Stimulated activated CD8-positive, alpha-beta memory T cell treated with anti-CD3 and anti-CD28 coated beads, Interleukin-2, amount 100 ng/mL, for 48 hours (primary cell): Measurements from ENCODE around the gene NBEAL2.

ENCODE experiments used
- DNase-seq, 2 donors: peaks; one replicate each; pipeline ENCODE4 v3.0.0-alpha.2; 2020; ENCODE audit warnings: low read depth in 2 of 2

NBEAL2 gene, protein sequence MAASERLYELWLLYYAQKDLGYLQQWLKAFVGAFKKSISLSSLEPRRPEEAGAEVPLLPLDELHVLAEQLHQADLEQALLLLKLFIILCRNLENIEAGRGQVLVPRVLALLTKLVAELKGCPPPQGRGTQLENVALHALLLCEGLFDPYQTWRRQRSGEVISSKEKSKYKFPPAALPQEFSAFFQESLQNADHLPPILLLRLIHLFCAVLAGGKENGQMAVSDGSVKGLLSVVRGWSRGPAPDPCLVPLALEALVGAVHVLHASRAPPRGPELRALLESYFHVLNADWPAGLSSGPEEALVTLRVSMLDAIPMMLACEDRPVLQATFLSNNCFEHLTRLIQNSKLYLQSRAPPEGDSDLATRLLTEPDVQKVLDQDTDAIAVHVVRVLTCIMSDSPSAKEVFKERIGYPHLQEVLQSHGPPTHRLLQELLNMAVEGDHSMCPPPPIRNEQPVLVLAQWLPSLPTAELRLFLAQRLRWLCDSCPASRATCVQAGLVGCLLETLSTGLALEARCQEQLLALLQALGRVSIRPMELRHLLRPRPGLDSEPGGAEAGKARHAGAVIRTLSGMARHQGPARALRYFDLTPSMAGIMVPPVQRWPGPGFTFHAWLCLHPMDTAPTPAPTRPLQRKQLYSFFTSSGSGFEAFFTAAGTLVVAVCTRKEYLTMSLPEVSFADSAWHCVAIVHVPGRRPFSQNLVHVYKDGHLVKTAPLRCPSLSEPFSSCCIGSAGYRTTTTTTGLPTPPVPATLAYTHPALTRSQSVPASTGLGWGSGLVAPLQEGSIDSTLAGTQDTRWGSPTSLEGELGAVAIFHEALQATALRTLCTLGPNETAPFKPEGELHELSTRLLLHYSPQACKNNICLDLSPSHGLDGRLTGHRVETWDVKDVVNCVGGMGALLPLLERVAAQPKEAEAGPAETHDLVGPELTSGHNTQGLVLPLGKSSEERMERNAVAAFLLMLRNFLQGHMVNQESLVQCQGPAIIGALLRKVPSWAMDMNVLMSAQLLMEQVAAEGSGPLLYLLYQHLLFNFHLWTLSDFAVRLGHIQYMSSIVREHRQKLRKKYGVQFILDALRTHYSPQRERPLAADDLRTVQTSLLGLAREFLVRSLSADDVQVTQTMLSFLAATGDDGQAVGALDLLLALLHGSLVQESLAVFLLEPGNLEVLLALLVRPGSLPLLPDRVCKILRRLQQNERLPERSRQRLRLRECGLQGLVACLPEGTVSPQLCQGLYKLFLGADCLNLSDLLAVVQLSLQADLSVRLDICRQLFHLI (N-terminal part only)

DNA sequence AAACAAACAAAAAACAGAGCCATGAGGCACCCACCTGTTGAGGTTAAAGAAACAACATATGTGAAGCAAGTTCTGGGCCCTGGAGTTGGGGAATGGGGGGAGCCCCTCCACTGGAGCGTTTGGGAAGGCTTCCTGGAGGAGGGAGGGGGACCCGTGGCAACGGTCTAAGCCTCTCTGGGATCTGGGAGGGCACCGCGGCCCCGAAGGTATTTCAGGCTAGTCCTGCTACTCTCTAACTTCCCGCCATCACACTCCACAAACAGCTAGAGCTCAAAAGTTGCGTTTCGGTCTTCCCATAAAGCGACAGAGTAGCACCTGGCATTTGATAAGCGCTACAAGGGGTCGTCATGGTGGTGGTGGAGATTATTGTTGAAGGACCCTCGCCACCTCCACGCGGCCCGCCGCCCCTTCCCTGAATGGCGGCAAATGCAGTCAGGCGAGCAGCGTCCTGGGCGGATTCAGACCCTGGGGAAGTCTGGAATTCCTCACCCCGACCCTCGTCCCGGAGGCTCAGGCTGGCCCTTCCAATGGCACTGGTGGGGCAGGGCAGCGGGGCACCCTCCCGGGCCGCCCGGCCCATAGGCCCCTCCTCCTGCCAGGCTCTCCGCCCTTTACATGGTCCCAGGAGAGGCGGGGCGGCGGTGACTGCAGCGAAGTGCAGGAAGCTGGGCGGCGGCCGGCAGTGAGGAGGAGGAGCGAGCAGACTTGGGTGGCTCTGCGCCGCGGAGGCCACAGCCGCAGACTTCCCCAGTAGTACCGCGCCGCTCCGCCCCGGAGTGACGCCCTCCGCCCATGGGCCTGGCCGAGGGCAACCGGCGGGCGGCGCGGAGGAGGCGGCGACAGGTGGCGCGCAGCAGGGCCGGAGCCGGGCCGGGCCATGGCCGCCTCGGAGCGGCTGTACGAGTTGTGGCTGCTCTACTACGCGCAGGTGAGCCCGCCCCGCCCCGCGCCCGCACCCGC lies at the start of gene NBEAL2:
Gene NBEAL2 (plus strand): TSS at position 682 of the 960 bp plus-strand sequence. CDS start 196 bp downstream, at position 878.
- peak; percentile 97 for DNase-seq

DNA sequence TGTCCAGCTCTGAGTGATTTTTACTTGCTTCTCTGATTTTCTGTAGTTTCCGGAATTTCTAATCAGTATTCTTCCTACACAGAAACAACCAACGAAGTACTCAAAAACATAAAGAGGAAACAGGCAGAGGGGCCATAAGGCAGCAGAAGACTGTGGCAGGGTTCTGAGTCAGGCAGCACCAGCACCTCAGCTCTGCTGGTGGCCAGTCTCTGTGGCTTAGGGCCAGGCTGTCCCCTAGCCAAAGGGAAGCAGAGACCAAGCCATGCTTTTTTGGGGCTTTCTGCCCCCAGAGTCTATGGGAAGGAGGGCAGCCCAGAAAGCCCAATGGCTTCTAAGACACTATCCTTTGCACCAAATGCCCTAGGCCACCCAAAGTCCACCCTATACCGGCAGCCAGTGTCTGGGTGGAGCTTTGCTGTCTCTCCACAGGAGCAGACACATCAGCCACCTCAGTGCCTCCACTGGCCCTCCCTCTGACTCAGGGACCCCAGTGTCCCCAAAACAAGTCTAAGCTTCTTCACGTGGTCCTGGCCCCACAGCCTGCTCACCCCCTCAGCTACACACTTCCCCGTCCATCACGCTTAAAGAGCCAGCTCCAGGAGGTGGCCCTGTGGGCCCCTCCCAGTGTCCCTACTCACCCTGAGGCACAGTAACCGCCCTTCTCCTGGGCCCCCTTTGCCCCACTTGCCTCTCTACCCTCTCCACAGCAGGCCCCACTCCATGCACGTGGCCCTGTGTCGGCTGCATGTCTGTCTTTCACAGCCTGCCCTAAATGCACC lies 49.1 kb upstream of the NBEAL2 start:
- no peak for DNase-seq

DNA sequence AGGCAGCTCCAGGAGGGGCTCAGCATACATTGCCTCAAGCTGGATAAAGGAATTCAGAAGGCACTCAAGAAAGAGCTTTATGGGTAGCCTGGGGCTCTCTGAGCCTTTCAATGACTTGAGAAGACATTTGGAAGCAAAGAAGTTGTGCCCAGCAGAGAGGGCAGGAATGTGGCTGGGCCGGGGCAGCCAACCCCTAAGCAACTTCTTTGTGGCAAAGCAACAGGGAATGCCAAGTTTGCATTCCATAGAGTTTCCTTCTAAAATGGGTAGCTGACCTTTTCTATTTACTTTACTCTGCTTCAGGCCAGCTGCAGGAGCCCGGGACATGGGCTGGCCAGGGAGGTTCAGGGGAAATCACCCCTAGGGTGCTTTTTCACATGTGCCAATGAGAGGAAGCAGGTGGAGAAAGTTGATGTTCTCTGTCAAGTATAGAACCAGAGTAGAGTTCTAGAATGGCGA lies 48.5 kb upstream of the NBEAL2 start:
- no peak for DNase-seq

DNA sequence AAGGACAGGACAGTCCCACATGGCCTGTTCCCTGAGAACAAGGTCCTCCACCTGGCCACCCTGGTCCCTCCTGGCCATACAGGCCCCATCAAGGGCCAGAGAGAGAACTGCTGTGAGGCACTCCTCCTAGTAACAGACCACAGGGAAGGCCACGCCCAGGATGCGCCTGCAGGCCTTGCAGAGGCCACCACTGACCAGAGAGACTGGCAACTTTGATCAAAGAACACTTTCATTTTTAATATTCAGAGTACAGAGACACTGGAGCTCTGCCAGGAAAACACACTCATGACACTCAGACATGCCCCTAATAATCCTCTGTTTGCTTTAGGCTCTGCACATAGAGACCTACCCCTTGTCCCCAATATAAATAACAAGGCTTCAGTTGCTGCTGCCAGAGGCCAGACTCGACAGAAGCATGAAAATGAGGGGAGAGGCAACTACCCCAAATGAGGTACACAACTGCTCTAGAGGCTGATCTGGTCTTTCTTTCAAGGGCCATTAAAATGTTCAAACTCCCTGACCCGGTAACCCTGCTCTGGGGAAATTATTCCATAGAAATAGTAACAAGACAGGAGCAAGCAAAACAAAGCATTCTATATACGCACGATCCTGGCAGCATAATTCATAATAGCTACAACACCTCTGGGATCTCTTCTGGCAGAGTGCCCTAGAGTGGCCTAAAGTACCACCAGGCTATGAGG lies 47.7 kb upstream of the NBEAL2 start:
- no peak for DNase-seq

DNA sequence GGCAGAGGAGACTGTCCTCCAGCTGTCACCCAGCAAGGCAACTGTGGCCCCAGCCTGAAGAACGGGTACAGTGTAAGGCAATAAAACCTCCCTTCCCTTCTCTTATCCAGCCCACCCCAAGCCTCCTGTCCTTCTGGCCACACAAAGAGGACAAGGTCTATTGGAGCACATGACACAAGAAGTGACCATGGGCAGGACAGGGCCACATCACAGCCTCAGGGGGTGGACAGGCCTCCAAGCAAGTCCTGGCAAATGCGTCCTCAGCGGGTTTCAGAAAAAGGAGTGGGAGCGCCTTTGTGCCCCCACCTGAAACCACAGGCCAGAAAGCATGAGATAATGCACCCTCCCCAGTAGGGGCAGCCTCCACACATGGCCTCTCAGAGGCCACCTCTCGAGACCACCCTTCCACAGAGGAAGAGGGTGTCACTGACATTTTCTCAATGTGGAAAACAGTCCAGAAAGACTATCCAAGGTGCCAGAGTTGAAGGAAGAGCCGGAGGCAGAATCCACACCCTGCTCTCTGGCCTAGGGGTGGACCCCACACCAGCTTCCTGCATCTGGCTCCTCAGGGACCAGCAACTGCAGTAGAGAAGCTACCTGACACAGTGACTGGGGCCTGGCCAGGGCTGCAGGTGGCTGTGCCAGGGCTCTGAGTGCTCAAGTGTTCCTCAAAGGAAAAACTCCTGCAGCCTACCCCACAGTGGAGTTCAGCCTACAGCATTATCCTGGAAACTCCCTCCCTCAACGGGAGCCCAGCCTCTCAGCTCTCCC lies 46.8 kb upstream of the NBEAL2 start:
- no peak for DNase-seq

DNA sequence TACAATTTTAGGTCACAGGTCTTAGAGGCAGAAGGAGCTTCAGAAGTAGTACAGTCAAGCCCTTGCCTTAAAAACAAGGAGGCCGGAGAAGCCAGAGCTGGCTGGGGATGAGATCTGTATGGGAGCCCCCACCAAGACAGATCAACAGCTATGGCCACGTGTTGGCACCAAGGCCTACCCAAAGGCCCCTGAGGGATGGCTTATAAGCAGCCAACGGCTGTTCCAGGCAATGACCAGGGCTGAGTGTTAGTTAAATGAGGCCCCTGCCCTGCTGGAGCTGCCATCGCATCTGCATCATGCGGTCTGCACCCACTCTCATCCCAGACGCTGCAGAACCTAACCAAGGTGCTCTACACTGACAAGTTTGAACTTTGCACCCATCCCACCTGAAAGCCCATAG lies 46.2 kb upstream of the NBEAL2 start:
- no peak for DNase-seq

DNA sequence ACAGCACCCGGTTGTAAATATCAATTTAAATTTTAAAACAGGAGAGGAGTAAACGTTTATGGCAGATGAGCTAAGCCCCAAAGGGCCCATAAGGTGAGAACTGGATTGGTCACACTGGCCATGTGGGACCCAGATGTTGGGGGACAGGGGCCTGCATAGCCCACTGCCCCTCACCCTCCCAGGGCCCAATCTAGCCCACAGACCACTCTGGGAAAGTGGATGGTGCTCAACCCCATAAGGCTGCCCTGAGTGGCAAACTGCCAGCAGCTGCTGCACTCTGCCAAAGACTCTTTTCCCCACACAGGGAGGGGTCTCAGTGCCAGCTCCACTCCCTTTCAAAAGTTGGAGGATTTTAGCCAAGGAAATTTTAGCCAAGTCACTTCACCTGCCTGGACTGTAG lies 45.4 kb upstream of the NBEAL2 start:
- no peak for DNase-seq

DNA sequence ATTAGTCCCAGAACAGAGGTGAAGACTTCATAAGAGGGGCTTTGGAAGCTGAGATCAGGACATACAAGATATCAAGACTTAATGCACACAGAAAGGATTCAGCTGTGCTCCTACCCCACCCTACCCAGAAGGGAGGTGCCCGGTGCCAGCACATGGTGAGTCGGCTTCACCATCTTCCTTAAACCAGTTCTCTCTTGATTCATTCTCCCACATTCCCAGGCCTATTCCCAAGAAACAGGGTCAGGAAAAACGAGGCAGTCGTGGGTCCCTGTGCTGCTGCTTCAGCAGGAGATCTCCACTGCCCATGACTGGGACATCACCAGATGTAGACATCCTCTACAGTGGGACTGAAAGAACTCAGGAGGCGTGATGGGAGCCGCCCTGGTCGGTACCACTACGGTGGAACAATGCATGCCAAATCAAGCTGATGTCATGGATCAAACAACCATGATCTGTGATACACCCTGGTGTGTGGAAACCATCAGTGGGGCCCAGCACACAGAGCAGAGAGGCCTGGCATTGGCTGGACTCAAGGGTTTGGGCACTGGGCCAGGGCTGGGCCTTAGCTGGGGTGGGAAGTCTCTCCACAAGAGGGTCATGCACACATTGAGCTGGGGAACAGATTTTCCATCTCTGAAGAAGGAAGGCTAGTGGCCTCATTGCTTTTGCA lies 44.8 kb upstream of the NBEAL2 start:
- no peak for DNase-seq

DNA sequence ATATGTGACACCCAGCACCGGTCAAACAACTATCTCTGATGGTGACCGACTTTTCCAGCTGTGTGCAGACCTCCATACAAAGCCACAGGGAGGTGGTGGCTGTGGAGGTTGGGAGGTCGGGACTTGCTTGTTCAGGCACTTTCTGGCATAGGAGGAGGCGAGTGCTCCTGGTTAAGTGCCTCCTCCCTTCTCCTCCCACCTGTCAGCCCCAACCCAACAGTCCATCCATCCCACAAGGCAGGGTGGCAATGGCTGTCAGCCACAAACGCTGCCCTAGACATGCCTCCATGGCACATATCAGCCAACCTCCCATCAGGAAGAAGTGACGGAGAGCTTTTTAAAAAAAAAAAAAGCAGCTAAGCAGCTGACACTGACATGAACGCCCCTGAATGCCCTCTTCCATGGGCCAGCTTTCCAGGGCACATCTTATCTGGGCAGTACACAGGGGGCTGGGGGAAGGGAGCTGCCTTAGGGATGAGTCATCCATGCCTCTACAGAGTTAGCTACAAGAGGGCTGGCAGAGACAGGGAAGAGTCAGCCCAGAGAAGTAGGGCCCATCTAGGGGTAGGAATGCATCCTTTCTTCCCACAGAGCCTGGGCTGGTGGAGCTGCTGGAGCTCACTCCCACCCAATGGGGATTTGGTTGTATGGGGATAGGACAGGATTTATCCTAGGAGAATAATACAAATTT lies 44.2 kb upstream of the NBEAL2 start:
- DNase-seq: no peak

DNA sequence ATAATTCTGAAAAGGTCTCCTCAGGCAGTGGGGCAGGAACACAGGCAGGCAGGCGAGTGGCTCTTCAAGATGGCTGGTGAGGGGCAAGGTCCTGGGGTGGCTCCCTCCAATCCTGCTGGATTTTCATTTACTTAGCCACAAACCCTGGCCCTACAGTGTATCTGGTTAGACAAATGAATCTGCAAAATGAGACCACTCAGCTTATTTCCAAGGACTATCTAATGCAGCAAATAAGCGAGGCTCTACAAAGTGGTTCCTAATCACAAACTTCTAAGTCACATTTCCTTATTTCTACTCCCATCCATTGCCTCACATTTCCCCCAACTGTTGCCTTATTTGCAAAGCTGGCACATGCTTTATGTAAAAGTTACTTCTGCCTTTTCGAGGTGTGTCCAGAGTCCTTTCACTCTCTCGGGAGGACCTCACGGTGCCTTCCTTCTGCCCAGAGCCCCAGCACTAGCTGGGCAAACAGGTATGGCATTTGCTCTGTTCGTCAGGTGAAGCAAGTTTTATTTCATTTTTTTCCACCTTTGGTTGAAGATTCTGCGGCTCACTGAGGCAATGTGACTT lies 43.4 kb upstream of the NBEAL2 start:
- DNase-seq: no peak

DNA sequence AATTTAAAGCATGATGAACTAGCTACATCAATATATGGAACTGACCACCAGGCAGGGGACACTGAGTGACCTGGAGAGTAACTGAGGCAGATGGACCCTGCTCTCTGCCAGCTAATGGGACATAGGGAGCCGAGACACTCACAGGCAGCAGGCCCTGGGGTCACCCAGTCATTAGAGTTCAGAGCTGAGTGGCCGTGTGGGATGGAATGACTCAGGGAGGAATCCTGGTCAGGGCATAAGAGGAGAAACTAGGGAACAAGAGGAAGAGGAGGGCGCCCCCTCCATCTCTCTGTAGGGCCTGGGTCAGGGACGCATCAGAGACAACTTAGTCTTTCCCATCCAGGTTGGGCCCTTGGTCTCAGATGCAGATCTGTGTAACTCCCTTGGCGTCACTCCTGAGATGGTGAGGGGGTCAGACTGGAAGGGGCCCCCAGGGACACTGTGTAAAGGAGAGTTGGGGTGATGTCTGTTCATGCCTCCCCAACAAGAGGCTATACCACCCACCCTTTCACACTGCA lies 42.7 kb upstream of the NBEAL2 start:
- no peak for DNase-seq

DNA sequence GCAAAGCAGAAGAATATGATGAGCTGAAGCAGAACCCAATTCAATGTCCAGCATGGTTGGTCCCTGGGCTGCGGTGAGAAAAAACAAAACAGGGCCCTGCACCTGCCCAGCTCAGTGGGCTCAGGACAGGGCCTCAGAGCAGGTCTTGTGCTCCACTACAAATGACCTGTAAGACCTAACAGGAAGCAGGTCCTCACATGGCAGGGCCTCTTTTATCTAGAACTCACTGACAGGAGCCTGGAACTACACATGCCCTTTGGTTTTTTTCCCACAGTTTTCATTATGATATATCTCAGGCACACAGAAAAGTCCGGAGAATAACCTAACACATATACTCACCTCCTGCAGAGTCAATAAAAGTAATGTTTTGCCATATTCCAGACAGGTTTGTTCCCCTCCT lies 41.3 kb upstream of the NBEAL2 start:
- DNase-seq: no peak

DNA sequence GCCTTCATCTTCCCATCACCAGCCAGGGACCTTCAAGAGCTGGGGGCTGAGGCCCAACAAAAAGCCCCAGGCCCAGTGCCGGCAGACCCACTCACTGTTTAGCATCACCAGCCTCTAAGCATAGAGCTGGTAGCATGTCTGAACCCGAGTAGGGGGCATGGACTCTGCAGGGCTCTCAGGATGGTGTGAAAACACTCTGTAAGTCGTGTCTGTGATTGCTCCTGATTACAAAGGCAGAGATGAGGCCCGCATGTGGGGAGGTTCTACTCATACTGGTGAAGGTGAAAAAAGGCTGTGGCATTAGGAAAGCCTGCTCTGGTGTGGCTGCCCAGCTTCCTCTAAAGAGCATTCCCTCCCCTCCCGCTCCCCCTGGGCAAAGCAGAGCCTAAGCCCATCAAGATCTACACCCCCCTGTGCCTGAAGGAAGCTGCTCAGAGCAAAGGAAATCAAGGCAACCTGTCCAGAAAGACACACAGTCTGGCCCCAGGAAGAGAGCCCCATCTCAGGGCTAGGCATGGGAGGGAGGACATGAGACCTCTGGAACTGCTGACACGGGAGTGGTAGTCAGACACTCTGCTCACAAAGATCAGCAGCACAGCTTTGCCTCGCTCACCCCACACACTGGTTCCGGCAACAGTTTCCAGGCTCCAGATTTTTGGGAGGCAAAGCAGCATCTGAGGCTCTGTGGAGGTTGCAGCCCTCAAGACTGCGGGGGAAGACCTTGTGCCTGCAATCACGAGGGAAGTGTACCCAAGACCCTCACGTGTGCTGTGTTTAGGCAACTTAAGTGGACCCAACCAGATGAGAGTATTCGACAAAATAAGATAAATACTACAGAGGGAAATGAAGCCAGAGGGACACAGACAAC lies 39.7 kb upstream of the NBEAL2 start:
- DNase-seq: no peak

DNA sequence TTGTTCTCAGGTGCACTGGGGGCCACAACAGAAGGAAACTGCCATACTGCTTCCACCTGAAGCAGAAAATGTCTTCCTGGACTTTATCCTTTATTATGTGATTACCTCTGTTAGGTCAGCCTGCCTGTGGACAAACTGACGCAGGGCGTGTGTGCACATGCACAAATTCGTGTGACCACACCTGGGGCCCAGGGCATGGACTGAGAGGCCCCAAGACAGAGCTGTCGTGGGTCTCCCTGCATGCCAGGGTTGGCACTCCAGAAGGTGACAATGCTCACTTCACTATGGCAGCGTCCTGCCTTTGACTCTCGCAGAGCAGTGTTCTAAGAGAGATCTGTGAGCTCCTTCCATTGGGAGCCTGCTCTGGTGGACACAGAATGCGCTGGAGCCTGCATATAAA lies 37.4 kb upstream of the NBEAL2 start:
- no peak for DNase-seq

DNA sequence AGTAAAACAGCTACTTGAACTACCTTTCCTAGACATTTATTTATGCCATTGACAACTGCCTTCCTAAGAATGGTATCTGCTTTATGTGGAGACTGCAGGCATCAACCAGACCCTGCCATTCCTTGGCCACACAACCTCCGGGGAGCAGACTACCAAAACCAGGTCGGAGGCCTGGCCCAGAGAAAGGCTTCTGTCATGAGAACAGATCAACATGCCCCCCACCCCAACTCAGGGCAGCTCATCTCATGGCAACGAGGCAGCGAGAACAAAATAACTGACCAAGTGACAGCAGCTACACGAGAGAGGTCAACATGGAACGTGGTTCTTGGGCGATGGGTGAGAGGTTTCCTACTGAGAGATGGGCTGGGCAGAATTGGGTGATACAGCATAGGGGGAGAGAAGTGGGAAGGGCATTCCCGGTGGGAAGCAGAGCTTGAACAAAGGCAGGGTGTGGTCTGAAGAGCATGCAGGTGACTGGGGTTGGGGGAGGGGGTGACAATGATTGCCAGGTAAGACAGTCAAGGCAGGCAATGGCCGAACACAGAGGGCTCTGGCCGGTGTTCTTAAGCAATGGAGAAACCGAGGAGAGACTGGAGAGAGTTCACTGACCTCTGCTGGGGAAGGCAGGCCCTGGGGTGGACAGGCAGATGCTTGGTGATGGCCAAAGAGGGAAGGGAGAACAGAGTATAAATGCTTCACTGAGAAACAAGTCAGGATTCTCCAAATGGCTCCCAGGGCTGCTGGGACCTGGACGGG lies 36.8 kb upstream of the NBEAL2 start:
- no peak for DNase-seq
